Renal cortex interstitium (tissue), 11 donors: Measurements from ENCODE around the gene SPOCK1. TPM values are rescaled to one million over a fixed set of nuclear protein-coding genes. Genes with fewer than 3 reads are reported as not detected.

ENCODE experiments used
- DNase-seq, 11 donors: peaks; one replicate each; pipeline ENCODE4 v3.0.0-alpha.2; 2013; ENCODE audit warnings: low read depth in 9 of 11, low spot score in 4 of 11; ENCODE audit errors: extremely low read depth in 1 of 11
- polyA plus RNA-seq, 3 donors: library from polyadenylated mRNA; unstranded; fragments of 120-200 nt; gene quantifications; one replicate each; pipeline ENCODE4 v1.2.1, GENCODE V29; 2013; ENCODE audit not compliant: insufficient read length in 3 of 3

SPOCK1 gene
- polyA plus RNA-seq, 3 donors, result 6.5 to 9.7 (median 8.3) TPM

GRCh38 chr5:137320056-137321045 lies 178.8 kb downstream of the SPOCK1 start:
- DNase-seq, result peak in 9 of 11 donors; percentile 22 to 51 (median 39)

DNA sequence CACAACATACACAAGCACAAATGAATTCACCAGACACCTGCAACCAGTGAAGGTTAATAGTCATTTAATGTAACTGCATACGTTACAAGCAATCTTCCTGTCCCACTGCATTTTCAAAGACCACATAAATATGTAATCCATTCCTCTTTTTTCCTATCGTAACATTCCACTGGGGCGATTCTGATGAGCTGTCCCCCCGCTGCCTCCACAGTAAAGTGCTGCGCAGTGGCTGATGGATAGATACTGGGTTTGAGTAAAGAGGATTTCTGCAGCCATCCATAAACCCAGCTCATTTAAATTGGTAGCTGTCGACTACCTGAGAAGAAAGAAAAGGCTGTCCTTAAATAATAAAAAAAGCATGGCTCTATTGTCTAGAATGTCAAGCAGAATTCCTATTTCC lies 181.1 kb downstream of the SPOCK1 start:
- no peak for DNase-seq

GRCh38 chr5:137316346-137316736 lies 182.8 kb downstream of the SPOCK1 start:
- no peak for DNase-seq

DNA sequence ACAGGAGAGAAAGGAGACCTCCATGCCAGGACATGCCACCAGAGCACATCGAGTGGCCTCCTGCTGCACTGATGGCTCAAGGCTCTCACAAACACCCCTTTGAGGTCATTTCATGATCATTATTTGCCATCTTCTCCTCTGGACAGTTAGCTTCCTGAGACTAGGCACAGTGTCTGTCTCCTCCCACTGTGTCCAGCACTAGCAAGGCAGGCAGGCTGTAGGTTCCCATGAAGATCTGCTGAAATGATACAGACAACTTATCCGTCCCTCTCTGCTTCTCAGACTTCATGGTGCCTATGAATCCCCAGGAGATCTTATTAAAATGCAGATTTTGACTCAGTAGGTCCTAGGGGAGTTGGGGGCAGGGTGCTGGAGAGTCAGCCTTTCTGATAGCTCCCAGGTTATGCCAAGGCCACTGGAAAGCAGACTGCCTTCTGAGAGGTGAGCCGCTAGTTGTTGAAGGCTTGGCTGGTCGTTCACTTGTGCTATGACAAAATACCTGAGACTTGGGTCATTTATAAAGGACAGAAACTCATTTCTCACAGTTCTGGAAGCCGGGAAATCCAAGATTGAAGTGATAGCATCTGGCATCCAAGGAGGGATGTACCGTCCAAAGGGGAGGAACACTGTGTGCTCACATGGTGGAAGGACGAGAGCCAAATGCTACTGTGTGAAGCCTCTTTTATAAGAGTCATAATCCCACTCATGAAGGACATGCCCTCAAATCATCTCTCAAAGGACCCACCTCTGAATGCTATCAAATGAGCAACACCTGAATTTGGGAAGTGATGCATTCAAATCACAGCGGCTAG lies 183.4 kb downstream of the SPOCK1 start:
- DNase-seq, result no peak

GRCh38 chr5:137315109-137315508 lies 184.0 kb downstream of the SPOCK1 start:
- no peak for DNase-seq

DNA sequence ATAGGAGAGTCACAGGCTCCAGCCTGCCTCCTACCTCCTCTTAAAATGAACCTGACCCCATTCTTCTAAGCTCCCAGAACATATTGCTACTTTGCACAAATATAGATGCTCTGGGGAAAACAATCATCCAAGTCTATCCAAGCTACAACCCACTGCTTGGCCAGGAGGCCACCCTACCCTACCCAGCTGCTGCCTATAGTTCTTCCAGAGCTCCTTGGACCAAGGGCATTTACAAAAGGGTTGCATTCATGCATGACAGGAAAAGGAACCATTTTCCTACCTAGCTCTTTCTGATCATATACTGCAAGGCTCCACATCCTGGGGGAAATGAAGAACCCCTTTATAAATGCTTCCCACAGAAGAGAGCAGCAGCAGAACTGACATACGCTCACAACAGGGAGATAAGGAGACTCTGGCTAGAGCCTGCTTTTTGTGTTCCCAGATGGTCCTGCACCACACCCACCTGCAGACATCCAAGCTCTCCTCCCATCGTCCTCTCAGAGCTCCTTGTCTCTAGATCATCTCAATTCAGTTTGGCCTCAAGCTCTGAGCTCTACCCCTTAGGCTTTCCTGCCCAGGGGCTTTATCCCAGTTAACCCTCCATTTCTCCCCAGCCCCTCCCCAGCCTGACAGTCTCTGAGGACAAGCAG lies 185.5 kb downstream of the SPOCK1 start:
- DNase-seq, result no peak

DNA sequence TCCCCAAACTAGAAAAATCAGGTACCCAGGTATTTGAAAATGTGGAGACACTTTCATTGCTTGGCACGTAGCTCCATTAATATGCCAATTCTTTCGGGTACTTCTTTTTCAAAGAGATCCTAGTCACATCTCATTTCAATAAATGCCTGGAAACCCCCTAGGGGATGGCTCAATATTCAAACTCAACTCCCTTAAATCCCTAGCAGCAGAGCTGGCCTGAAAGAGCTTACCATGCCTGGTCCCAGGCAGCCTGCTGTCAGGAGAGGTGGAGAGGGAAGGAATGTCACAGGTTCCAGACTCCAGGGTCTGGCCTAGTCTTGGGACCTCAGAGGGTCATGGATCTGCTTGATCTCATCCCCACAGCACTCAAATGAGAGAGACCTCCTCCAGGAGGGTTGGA lies 187.1 kb downstream of the SPOCK1 start:
- no peak for DNase-seq

DNA sequence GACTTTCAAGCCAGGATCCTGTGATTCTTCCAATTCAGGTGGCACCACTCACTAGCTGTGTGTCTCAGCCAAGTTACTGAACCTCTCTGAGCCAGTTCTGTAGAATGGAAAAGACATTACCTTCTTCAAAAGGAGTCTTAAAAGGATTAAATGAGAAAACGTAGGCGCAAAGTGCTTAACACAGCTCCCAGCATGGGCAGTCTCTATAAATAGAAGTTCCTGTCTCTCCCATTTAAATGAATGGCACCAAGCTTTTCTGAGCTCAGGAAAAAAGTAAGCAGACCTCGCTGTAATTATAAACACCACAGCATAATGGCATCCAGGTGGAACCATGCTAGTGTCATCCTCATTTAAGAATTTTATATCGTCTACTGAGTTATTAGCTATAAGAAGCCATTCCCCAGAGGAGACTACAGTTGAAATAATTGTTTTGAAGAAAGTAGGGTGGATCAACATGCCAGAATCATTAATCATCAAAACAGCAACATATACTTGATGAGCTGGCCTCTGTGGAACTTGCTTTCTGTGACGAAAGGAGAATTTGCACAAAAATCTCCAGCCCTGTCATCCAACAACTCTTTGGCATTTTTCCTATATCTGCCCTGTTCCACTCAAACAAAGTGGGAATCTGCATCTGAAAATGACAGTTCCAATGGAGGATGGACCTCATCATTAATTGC lies 188.9 kb downstream of the SPOCK1 start:
- no peak for DNase-seq

GRCh38 chr5:137309290-137309689 lies 189.8 kb downstream of the SPOCK1 start:
- no peak for DNase-seq

GRCh38 chr5:137308311-137308710 lies 190.8 kb downstream of the SPOCK1 start:
- no peak for DNase-seq

GRCh38 chr5:137306903-137307302 lies 192.2 kb downstream of the SPOCK1 start:
- no peak for DNase-seq

GRCh38 chr5:137305971-137306602 lies 193.0 kb downstream of the SPOCK1 start:
- no peak for DNase-seq

DNA sequence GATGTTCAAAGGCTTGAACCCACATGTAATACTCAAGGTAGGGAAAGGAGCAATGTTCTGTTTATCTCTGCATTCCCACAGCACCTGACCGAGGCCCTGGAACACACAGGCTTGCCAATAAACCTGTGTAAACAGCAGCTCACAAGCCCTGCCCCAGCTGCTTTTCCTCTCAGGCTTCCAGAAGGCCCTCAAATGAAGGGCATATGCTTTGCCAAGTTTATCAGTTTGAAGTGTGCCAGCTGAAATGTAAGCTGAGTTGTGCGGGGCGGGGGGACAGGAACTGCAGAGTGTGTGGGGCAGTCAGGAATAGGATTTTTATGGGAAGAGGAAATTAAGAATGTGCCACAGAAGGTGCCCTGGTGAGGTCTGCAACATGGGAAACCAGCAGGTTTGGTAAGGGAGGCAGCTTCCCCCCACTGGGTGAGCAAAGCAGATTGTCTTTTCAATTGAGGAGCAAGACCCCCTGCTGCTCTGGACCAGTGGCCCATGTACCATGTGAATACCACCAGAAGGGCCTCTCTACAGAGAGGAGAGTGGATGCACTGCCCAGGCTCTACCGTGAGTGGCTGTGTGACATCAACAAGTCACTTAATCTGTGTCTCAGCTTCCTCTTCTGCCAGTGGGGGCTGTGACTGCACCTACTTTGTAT lies 194.8 kb downstream of the SPOCK1 start:
- no peak for DNase-seq

GRCh38 chr5:137303509-137303908 lies 195.6 kb downstream of the SPOCK1 start:
- no peak for DNase-seq

DNA sequence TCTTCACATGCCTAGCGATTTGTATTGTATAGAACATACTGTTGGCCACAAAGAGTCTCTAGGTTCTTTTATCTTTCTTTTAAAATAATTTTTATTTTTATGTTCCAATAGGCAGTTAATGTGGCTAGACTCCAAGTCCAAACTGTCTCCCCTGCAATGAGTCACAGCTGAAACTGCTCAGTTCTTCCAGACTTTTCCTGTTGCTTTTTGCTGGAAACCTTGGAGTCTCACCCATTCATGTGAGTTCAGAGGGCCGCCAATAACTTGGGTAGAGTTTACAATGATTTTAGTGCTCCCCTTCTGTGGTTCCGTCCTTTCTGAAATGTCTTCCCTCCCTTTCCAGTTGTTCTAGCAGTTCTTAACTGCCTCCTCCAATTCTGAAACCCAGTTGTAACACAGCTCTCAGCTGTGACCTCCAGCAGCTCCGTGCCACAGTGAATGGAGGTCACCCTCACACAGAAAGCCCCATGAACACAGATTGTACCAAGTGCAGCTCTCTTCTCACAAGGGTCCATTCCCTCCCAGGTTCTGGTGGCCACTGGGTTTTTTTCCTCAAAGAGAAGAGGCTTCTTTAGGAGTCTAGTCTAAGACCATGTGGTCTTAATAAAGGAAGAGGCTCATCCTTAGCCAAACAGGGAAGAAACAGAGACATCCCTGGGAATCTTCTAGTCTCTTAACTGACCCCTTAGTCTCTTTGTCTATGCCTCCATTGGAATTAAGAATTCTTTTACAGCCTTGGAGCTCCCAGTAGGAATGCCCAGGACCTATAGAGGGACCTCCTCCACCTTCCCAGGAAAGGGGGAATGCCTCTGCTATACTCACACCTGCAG lies 198.5 kb downstream of the SPOCK1 start:
- no peak for DNase-seq

GRCh38 chr5:137296213-137296781 lies 202.8 kb downstream of the SPOCK1 start:
- DNase-seq, result peak in 10 of 11 donors; percentile 37 to 86 (median 69)

GRCh38 chr5:137294604-137295003 lies 204.5 kb downstream of the SPOCK1 start:
- DNase-seq, result no peak
